Measurements from ENCODE around the gene HDAC5.
A peak's percentile ranks its signal among the peaks of the same experiment; 100 is the strongest.
"Not testable (repeated sequence)": the region's sequence is repeated elsewhere in the genome, so short reads cannot be mapped to it uniquely, and the experiment has no call there.

HDAC5 gene

GRCh38 chr17:44110823-44111633 is 12.4 kb downstream of the HDAC5 start:
- DNase-seq: peak; percentile 93 to 95

DNA sequence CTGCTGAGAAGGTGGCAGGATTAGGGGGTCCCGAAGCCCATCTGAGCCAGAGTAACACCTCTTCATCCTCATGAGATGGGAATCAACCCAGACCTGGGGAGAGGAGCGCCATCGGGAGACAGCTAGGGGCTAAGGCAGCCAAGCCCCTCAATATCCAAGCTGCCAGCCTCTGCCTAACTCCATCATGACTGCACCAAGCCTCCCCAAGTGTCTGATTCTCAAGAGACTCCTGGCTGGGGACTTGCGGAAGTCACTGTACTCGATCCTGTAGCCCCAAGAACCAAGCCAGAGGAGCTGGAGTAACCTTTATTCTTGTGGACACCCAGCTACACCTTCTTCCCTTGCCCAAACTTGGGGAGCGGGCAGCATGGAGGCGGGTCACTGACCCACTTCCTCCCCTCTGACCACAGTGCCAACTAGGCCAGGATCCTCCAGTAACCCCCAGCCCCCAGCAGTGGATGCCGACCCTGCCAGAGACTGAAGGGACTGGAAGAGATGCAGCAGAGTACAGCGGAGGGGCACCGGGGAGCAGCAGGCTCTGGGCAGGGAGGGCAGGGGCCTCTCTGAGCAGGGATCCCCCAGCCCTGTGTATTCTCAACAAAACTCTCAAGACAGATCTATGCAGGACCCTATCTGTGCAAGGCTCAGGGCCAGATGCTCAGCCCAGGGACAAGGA is 13.3 kb downstream of the HDAC5 start:
- DNase-seq: no peak

GRCh38 chr17:44109312-44109630 is 14.2 kb downstream of the HDAC5 start:
- no peak for DNase-seq

- peak; percentile 84 to 85 for DNase-seq
These were observed 14.8 kb downstream of the HDAC5 start for GRCh38 chr17:44108440-44109311.

GRCh38 chr17:44106801-44107200 is 16.6 kb downstream of the HDAC5 start:
- DNase-seq: no peak

DNA sequence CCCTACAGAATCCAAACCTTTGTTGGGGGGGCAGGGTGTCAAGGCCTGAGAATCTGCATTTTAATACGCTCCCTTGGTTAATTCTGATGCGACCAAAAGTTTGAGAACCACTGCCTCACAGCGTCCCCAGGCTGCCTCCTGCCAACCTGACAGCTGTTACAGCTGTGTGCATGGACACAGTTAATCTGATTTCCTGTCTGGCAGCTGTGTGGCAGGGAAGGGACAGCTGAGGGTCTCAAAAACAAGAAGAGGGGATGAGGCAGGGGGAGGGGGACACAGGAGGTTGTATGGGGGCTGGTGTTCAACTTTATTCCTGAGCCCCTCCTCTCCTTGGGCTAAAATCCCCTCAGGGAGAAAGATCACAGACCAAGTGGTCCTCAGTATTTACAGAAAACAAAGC is 17.5 kb downstream of the HDAC5 start:
- DNase-seq: peak in 1 of 2 experiments; percentile 45

DNA sequence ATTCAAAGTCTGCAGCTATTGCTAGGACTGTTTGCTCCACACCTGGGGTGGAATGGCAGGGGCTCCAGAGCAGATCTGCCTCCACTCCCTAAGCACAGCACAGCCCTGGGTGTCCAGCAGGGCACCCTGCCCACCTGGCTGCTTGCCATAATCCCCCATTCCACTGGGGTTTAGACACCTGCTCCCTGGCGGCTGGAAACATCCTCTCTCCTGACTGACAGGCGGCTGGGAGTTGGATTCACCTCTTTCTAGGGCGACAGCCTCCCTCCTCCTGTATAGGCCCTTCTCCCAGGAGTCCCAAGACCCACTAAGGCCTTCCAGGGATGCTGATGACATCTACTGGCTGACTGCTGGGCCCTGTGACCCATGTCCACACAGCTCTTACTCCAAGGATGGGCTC is 18.0 kb downstream of the HDAC5 start:
- peak; percentile 82 to 97 for DNase-seq

- no peak for DNase-seq
These were observed 20.4 kb downstream of the HDAC5 start for GRCh38 chr17:44102849-44103622.

DNA sequence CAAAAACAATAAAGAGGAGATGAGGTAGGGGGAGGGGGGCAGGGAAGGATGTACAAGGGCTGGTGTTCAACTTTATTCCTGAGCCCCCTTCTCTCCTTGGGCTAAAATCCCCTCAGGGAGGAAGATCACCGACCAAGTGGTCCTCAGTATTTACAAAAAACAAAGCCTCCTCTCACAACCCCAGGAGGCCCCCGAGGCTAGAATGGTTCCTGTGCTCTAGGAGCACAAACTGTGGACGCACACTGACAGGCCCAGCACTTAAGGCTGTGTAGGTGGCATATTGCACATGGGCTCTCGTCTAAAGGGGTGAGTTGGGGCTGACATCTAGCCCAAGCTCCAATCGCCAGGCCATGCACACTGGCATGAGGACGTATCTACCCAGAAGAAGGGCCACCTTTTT is 21.6 kb downstream of the HDAC5 start:
- not testable (repeated sequence) for DNase-seq

GRCh38 chr17:44097110-44097958 is 26.1 kb downstream of the HDAC5 start:
- DNase-seq: no peak

DNA sequence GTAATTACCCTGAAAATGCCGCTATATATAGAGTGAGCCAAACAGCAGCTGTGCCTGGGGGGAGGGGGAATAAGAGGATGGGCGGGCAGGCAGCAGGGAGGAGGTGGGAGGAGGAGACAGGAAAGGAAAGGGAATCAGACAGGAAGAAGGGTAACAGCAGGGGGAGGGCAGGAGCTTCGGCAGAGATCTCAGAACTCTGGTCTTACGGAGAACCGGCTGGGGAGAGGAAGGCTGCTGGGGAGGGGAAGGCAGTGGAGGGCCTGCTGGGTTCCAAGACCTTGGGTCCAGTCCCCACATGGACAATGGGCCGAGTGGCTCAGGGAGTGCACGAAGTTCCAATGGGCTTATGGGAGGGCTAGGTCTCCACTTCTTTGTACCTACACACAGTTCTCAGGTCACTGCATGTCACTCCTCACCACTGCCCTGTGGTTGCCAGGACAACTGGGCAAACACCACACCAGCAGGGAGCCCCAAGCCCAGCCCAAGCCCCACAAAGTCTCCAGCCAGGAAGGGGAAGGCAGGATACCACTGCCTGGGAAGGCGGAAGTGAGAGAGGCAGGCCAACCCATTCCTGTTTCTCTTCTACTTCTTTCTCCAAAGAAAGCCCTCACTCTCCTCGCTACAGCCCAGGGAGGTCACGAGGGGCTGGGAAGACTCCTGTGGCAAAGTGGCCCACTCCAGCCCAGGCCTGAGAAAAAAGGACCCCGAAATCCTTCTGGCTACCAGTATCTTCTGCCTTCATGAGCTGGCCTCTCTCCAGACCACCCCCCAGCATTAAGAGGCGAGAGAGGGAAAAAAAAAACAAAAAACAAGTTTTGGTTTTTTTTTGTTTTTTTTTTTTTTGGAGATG is 27.6 kb downstream of the HDAC5 start:
- peak; percentile 96 to 97 for DNase-seq

- no peak for DNase-seq
These were observed 28.1 kb downstream of the HDAC5 start for GRCh38 chr17:44095388-44095646.

GRCh38 chr17:44094701-44095387 is 28.6 kb downstream of the HDAC5 start:
- no peak for DNase-seq

DNA sequence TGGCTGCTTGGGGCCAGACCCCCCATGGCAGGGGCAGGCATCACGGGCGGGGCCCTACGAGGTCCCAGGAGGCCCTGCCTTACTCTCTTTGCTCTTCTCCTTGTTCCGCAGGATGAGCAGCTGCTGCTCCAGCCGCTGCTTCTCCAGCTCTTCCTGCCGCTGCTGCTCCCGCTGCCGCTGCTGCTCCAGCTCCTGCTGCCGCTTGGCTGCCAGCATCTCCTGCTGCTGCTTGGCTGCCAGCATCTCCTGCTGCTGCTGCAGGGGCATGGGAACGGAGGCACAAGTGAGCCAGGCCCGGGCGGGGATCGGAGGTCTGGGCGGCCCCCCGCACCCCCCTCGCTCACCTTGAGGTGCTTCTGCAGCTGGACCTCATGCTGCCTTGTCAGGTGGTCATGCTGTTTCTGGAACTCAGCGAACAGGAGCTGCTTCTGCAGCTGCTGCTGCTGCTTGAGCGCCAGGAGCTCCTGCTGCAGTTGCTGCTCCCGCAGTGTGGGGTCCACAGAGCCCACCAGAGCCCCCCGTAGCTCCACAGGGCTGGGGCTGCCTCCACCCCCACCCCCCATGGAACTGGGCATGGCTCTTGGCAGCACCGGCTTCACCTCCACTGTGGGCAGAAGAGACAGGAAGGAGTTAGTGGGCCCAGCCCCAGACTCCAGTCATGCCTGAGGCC is 30.1 kb downstream of the HDAC5 start:
- no peak for DNase-seq

DNA sequence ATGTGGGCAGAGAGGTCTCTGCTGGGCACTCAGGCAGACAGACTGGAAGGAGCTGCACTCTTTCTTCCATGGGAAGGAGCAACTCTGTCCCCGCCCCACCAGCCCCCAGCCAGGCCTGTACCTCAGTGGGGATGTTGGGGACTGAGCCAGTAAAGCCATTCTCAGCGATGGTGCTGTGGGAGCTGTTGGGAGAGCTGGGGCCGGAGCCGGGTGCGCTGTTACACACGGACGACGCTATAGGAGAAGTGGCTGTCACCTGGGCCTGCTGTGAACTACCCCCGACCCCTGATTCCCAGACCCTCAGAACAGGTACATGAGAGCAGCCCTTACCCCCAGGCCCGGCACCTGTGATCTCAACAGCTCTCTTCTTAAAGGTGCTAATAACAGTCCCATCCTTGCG is 31.4 kb downstream of the HDAC5 start:
- no peak for DNase-seq

GRCh38 chr17:44091200-44091997 is 32.0 kb downstream of the HDAC5 start:
- DNase-seq: no peak

- no peak for DNase-seq
These were observed 35.2 kb downstream of the HDAC5 start for GRCh38 chr17:44088254-44088653.

GRCh38 chr17:44087319-44087718 is 36.1 kb downstream of the HDAC5 start:
- DNase-seq: no peak
